GM21390 (cell line): ENCODE data around the gene CDH4.
"Not testable (repeated sequence)": the region's sequence is repeated elsewhere in the genome, so short reads cannot be mapped to it uniquely, and the experiment has no call there.

Source experiments
- ATAC-seq: cut with Tn5 transposase; IDR thresholded peaks from one replicate; pipeline ENCODE4 v1.9.1; 2021; ENCODE audit not compliant: unreplicated experiment

The CDH4 gene

GRCh38 chr20:61973515-61974356 is 721.7 kb downstream of the CDH4 start:
- ATAC-seq: no peak

DNA sequence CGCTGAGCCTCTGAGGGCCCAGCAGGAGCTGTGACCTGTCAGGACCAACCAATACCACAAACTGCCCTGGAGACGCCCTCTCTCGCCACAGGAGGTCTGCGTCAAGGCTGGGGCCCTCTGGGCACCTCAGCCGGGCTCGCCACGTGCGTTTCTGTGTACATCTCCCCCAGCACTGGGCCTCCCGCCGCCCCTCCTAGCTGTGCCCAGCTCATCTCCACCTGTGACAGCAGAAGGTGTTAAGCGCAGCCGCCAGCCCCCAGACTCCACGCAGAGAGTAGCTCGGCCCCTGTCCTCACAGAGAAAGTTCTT is 722.2 kb downstream of the CDH4 start:
- ATAC-seq: no peak

DNA sequence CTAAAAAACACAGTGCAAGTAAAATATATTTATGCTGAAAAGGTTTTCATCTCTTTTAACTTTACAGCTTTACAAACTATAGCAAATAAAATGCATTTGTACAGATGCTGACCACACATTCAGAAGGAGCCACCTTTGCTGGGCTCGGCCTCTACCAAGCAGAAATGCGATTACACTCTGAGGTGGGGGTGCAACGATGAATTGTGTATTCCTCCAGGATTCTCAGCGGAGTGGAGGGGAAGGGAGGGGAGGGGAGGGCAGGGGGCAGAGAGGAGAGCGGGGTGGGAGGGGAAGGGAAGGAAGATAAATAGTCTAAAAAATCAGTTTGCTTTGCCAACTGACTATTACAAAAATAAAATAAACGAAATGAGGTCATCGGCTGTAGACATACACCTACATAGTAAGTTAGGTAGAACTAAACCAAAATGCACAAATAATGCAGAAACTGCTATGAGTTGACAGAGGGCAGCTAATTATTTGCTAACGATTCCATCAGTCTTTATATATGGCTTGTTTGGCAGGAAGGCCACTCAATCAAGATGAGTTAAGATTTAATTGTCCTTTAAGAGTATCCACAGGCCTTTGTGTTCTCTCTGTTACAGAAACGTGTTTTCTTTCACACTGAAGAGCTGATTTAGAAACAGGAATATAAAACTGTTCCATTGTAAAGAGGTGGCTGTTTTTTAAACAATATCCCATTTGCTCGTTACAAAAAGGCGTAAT is 723.5 kb downstream of the CDH4 start:
- no peak for ATAC-seq

- no peak for ATAC-seq
Observed at GRCh38 chr20:61976263-61976643, 724.2 kb downstream of the CDH4 start.

DNA sequence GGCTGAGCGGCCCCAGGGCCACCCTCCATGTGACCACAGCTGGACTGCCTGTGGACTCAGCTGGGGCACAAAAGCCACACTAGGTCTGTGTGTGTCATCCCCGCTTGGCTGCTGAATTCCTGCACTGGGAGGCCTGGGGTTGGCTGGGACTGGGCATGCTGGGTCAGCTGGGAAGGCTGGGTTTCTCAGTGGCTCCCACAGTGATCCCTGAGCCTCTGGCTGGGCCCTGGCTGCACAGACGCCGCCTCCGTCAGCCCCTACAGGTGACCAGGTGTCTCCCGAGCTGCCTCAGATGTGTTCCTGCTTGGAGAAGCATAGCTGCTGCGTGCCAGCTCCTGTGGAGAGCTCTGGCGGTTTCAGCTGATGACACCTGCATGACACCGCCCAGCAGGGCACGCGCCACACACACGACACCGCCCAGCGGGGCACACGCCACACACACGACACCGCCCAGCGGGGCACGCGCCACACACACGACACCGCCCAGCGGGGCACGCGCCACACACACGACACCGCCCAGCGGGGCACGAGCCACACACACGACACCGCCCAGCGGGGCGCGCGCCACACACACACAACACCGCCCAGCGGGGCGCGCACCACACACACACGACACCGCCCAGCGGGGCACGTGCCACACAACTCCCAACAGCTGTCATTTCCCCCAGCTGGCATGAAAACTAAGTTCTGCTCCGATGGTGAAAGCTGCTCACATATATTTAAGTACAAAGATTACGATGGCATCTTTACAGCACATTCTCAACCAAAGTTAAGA is 724.8 kb downstream of the CDH4 start:
- no peak for ATAC-seq

- no peak for ATAC-seq
Observed at GRCh38 chr20:61977419-61977786, 725.3 kb downstream of the CDH4 start.

DNA sequence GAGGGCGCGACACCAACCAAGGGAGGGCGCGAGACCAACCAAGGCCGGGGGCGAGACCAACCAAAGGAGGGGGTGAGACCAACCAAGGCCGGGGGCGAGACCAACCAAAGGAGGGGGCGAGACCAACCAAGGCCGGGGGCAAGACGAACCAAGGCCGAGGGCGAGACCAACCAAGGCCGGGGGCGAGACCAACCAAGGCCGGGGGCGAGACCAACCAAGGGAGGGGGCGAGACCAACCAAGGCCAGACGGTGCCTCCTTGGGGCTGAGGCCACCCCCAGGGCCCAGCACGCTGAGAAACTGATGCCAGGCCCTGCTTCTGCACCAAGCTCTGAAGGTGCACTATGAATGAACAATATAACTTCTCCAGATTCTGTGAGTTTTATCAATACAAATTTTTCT is 726.4 kb downstream of the CDH4 start:
- no peak for ATAC-seq

- no peak for ATAC-seq
Observed at GRCh38 chr20:61979090-61979489, 727.0 kb downstream of the CDH4 start.

DNA sequence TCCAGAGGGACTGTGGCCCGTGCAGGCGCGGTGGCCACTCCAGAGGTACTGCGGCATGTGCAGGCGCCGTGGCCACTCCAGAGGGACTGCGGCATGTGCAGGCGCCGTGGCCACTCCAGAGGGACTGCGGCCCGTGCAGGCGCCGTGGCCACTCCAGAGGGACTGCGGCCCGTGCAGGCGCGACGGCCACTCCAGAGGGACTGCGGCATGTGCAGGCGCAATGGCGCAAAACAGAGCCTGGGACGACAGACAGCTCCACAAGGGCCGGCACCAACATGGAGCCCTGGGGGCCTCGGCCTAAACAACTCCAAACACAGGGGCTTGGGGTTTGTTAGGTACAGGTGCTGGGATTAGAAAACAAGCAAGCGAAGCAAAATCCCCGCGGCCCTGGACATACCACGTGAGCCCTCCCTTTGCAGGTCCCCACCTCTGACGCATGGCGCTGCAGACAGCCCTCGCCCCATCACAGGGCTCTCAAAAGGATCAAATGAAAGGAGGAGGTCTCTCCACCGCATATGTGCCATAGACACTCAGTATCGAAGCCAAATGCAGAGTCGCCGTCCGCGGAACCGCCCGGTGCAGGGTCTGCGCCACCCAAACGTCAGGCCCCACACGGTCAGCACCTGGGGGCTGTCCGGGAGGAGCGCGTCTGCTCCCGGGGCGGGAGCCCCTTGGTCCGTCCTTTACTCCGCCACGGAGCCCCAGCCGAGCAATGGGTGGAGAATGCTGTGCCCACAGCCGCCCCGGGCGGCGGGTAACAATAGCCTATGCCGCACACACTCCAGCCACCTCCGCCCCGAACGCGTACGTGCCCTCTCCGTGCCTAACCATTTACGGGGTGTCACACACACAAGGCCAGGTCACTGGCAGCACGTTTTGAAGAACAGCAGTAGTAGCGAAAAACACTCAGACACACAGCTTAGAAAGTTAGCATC is 727.9 kb downstream of the CDH4 start:
- ATAC-seq: no peak

DNA sequence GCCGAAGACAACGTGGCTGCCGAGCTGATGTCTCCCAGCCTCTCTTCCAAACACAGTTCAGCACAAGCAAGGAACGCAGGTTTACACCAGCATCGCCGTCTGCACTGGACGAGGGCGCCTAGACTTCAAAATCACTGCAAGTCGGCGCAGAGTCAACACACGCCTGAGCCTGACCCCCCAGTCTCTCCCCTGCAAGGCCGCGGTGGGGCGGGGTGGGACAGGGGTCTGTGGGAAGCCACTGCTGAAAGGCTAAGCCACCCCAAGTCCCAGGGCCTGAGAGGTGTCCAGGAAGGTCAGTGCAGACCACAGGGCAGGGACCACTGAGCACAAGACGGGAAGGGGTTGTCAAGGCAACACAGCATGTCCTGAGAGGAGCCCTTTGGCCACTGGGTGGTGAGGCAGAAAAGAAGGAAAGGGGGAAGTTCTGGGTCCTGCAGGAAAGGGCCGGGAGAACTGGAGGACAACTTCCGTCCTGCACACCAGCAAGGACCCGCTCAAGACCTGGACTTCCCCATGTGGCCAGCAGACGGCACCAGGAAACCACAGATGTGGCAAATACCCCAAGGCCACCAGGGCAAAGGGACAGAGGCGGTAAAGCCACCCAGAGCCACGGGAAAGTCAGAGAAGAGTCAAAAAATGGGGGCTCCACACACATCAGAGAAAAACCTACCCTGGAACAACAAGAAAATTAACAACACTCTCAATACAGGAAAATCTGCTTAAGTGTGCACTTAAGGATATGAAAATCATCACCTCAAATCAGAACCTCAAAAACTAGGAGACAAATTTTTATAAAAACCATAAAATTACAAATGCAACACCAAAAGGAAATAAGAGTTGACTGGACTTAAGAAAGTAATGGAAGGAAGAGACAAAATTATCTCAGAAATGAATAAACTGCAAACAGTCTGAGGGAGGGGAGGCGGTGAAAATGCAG is 728.9 kb downstream of the CDH4 start:
- no peak for ATAC-seq

DNA sequence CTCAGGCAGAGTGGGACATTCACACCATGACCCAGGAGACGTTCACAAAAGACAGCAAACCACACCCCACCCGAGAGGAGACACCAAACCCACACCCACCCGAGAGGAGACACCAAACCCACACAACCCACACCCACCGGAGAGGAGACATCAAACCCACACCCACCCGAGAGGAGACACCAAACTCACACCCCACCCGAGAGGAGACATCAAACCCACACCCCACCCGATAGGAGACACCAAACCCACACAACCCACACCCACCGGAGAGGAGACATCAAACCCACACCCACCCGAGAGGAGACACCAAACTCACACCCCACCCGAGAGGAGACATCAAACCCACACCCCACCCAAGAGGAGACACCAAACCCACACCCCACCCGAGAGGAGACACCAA is 729.6 kb downstream of the CDH4 start:
- ATAC-seq: not testable (repeated sequence)

DNA sequence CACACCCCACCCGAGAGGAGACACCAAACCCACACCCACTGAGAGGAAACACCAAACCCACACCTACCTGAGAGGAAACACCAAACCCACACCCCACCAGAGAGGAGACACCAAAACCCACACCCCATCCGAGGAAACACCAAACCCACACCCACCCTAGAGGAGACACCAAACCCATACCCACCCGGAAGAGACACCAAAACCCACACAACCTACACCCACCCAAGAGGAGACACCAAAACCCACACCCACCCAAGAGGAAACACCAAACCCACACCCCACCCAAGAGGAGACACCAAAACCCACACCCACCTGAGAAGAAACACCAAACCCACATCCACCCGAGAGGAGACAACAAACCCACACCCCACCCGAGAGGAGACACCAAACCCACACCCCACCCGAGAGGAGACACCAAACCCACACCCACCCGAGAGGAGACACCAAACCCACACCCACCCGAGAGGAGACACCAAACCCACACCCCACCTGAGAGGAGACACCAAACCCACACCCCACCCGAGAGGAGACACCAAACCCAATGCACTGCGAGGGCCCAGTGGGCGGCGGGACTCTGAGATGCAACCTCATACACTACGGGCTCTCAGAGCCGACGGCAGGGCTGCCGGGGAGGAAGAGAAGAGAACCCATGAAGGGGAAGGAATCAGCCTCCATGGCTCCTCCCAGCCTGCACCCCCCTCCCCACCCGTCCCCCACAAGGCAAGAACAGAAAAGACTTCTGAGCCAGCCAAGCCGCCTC is 730.3 kb downstream of the CDH4 start:
- ATAC-seq: no peak

DNA sequence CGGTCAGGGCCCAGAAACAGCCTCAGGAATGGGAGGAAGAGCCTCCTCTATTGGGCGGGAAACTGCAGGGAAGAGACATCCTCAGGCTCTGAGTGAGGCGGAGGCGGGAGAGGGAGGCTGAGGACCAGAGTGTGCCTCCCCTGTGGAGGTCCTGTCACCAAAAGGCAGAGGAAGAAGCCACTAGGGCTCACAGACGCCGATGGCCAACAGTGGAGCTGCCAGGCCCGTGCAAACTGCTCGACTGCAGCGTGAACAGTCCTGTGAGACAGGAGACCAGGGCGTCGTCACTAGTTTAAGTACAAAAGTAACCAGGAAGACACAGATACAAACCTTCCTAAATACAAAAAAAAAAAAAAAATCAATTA is 730.9 kb downstream of the CDH4 start:
- no peak for ATAC-seq

DNA sequence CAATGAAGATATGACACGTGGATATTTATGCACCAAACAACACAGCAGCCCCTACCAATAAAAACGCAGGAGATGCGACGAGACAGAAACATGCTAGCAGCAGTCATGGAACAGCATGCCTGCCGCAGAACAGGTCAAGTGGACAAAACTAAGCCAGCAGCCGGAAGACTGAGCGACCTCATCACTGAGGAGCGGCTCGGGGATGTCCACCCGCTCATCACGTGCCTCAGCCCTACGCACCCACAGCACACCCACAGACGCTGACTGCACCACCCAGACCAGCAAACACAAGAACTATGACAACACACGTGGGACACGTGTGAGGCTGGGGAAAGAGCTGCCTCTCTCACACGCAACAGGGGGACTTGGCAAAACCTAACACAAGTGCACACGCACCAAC is 731.9 kb downstream of the CDH4 start:
- ATAC-seq: no peak

GRCh38 chr20:61984431-61984830 is 732.4 kb downstream of the CDH4 start:
- ATAC-seq: not testable (repeated sequence)

DNA sequence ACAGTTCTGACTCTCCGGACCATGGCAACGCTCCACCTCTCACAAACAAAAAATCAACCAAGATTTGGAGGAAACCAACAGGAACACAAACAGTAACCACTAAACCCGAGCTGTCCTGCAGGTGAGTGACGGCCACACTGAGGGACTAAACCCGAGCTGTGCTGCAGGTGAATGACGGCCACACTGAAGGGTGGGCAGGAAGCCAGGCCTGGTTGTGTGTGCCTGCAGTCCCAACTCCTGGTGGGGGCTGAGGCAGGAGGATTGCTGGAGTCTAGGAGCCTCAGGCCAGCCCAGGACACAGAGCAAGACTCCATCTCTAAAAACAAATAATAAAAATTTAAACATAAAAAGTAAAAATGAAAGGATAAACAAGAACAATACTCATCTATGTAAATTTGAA is 733.0 kb downstream of the CDH4 start:
- no peak for ATAC-seq

DNA sequence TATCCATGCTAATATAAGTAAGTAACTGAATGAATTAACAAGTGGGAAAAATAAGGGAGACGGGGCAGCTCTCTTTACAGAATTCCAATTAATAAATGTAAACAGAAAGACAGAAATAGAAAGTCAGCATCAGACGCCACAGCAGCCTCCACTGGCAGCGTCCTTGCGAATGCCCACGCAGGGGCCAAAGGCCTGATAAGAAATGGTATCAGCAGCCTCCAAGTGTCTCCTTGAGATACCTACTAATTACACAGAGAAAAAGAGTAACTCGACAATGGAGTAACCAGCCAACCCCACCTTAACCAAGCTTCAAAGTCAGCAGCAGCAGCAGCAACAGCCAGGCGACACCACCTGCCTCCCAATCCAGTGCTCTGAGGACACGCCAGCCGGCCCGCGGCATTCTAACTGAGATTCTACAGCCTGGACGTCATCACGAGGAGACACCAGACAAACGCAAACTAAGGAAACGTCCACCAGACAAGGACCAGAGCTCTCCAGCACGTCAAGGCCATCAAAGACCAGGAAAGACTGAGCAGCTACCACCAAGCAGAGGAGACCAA is 734.8 kb downstream of the CDH4 start:
- no peak for ATAC-seq

- no peak for ATAC-seq
Observed at GRCh38 chr20:61988665-61989064, 736.6 kb downstream of the CDH4 start.

DNA sequence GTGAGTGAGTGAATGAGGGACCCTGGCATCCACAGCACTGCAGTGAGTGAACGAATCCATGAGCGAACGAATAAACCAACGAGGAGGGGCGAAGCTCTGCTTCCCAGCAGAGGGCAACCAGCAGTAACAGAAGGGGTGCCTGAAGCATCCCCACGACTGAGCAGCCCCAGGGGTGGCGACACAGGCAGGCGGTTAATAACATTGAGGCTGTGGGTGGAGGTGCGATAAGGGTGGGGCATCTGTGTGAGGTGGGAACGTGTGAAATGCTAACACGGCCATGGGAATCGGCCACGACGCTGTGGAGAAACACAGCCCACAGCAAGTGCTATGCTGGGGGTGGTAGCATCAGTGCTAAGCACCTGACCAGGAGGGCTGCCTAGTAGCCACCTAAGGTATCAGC is 737.7 kb downstream of the CDH4 start:
- no peak for ATAC-seq
